Loucy (cell line): ENCODE data around the gene HOXB8.

Experiments used
- H2AFZ ChIP-seq: fragments of 200-600 bp; sonication (generic); 2 replicates; pipeline ENCODE4 v1.6.0; 2016; ENCODE audit warnings: antibody characterized with exemption, mild to moderate bottlenecking, low read length, moderate library complexity
- H3F3A ChIP-seq: fragments of 200-600 bp; 2 replicates; pipeline ENCODE4 v1.6.0; 2016; ENCODE audit warnings: antibody characterized with exemption, low read depth, mild to moderate bottlenecking
- H3K27me3 ChIP-seq: fragments of 200-600 bp; sonication (generic); 2 replicates; pipeline ENCODE4 v1.6.1; 2014; ENCODE audit warnings: low read length, mild to moderate bottlenecking; ENCODE audit not compliant: insufficient read depth, poor library complexity, severe bottlenecking
- H3K36me3 ChIP-seq: fragments of 200-600 bp; sonication (generic); 2 replicates; pipeline ENCODE4 v1.6.1; 2016; ENCODE audit warnings: low read length; ENCODE audit not compliant: insufficient read depth
- H3K4me1 ChIP-seq: fragments of 200-600 bp; sonication (generic); 2 replicates; pipeline ENCODE4 v1.5.1; 2014; ENCODE audit warnings: low read length, mild to moderate bottlenecking; ENCODE audit not compliant: insufficient read depth, poor library complexity, severe bottlenecking
- H3K4me2 ChIP-seq: fragments of 200-600 bp; sonication (generic); 2 replicates; pipeline ENCODE4 v1.6.0; 2014; ENCODE audit warnings: antibody characterized with exemption, low read length, low read depth, mild to moderate bottlenecking; ENCODE audit not compliant: poor library complexity, severe bottlenecking
- H3K4me3 ChIP-seq: fragments of 200-600 bp; sonication (generic); 2 replicates; pipeline ENCODE4 v1.5.1; 2014; ENCODE audit warnings: low read length, mild to moderate bottlenecking, mixed read lengths; ENCODE audit not compliant: poor library complexity, severe bottlenecking
- H3K79me2 ChIP-seq: fragments of 200-600 bp; sonication (generic); 2 replicates; pipeline ENCODE4 v1.6.1; 2014; ENCODE audit warnings: low read length; ENCODE audit not compliant: insufficient read depth
- H3K9ac ChIP-seq: fragments of 200-600 bp; sonication (generic); 2 replicates; pipeline ENCODE4 v1.6.0; 2014; ENCODE audit warnings: mild to moderate bottlenecking, low read depth, low read length, moderate library complexity; ENCODE audit not compliant: poor library complexity, severe bottlenecking
- H3K9me2 ChIP-seq: fragments of 200-600 bp; sonication (generic); replicated peaks from 2 replicates; pipeline ENCODE4 v1.6.1; 2016; ENCODE audit warnings: low read depth, low read length, mixed read lengths
- H3K9me3 ChIP-seq: fragments of 200-600 bp; sonication (generic); 2 replicates; pipeline ENCODE4 v1.6.1; 2014; ENCODE audit warnings: mild to moderate bottlenecking, antibody characterized with exemption, low read length, low read depth; ENCODE audit not compliant: insufficient read depth
- H4K20me1 ChIP-seq: fragments of 200-600 bp; sonication (generic); 2 replicates; pipeline ENCODE4 v1.6.0; 2014; ENCODE audit warnings: antibody characterized with exemption, low read length, mild to moderate bottlenecking; ENCODE audit not compliant: insufficient read depth, poor library complexity, severe bottlenecking
- CTCF ChIP-seq: fragments of 200-600 bp; sonication (generic); conservative IDR thresholded peaks from 2 replicates; pipeline ENCODE4 v1.5.1; 2014; ENCODE audit warnings: mild to moderate bottlenecking, antibody characterized with exemption, low read length
- EZH2phosphoT487 ChIP-seq: fragments of 200-600 bp; IDR thresholded peaks from 2 replicates; pipeline ENCODE4 v1.6.1; 2018; ENCODE audit warnings: antibody characterized with exemption, mild to moderate bottlenecking, moderate library complexity, borderline replicate concordance

HOXB8 gene

DNA sequence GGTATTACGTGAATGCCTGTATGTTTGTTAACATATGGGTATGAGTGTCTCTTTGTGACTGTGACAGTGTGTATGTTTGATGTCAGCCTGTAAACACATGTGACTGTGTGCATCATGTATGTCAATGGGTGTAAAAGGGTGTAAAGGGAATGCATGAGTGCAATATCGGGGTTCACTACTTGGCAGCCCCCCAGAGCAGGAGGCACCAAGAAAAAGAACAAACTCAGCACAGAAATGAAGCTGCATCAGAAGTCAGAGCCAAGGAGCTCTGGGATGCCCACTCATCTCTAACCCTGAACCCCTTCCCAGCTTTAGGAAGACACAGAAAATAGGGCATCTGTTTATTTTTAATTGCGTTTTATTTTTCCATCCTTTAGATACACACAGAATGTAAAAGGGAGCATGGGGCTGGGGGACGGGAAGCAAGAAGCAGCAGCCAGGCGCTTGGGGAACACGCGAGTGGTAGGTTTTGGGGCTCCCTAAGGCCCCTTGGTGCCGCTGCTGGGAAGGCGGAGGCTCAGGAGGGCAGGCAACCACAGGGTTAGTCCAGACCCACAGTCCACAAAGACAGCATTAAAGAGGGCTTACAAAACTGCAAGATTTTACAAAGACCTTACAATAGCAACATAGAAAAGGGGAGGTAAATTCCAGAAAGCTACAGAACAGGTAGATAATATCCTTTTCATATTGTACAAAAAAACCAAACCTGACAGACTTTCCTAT, 8.0 kb downstream of the HOXB8 start:
- peaks cover 25% of the 10 kb centered on the region for H4K20me1 ChIP-seq

DNA sequence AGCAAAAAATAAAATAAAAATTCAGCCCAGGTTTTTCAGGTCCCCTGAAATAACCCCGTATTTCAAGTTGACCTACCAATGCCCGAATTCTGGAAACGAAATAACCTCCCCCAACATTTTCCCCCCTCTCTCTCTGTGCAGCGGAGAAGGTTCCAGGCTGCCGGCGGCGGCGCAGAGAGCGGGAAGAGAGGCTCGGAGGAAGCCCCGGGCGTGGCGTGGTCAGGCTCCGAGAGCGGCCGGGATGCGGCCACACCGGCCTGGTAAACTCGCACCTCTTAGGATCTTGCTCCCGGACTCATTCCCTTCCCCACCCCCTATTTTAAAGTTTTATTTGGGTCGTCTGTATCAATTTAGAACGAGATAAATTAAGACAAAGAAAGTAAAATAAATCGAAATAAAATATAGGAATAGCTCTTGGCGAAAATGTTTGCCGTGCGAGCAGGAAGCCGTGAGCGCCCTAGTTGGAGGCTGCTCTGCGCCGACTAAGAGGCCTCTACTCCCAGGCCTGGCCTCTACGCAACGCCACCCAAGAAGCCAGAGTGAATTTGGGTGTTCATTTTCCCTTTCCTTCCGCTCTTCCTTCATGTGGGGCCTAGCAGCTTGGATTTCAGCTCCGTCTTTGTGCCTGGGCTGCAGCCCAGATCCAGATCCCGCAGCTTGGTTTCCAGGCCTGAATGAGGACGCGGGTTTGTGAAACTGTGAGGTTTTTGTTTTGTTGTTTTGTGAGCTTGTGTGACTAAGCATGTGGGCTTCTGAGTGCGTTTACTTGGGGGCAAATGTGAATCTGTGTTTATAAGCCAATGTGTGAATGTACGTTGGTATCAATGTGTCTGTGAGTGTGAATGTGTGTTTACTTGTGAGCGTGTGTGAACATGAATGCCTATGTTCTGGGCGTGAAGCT, 8.9 kb downstream of the HOXB8 start:
- Histone ChIP-seq H3K36me3 (peaks cover 15% of the 10 kb centered on the region), H3K27me3 (peaks cover 39% of the 10 kb centered on the region), H3K9me2 (no peaks in the 10 kb centered on the region), H3K4me1 (peaks cover 40% of the 10 kb centered on the region), H4K20me1 (peaks cover 33% of the 10 kb centered on the region), H3F3A (0 out of 2 replicates have a peak, but pooled peaks cover 4% of the 10 kb centered on the region), H2AFZ (no peak overlapping the region), H3K9me3 (no peaks in the 10 kb centered on the region), H3K4me3 (peak overlapping the region; percentile 89), H3K4me2 (peak overlapping the region; percentile 98), H3K9ac (peak overlapping the region; percentile 100), H3K79me2 (peaks cover 100% of the 10 kb centered on the region)
- no peak for TF ChIP-seq EZH2phosphoT487
- TF ChIP-seq CTCF = no peak

More for the DNA sequence above, 8.0 kb downstream of the HOXB8 start:
- Histone ChIP-seq H3K4me1 (peaks cover 40% of the 10 kb centered on the region), H3K36me3 (peaks cover 8% of the 10 kb centered on the region), H3K9me3 (no peaks in the 10 kb centered on the region), H3K79me2 (peaks cover 100% of the 10 kb centered on the region), H3K9me2 (no peaks in the 10 kb centered on the region), H3K4me3 (peak overlapping the region; percentile 89), H3F3A (0 out of 2 replicates have a peak, but pooled peaks cover 4% of the 10 kb centered on the region), H3K4me2 (peak overlapping the region; percentile 98), H2AFZ (no peak overlapping the region), H3K27me3 (peaks cover 31% of the 10 kb centered on the region), H3K9ac (peak overlapping the region; percentile 100)
- TF ChIP-seq EZH2phosphoT487 (no peak), CTCF (no peak)

GRCh38 chr17:48605409-48605919, 9.6 kb downstream of the HOXB8 start:
- H3K9ac ChIP-seq = peak overlapping the region; percentile 100
- H3K27me3 ChIP-seq = peaks cover 47% of the 10 kb centered on the region
- peaks cover 41% of the 10 kb centered on the region for H4K20me1 ChIP-seq
- TF ChIP-seq CTCF (no peak), EZH2phosphoT487 (no peak)
- H3K4me2 ChIP-seq = peak overlapping the region; percentile 98
- no peak overlapping the region for H2AFZ ChIP-seq
- peaks cover 42% of the 10 kb centered on the region for H3K4me1 ChIP-seq
- H3K36me3 ChIP-seq = peaks cover 23% of the 10 kb centered on the region
- H3F3A ChIP-seq = 0 out of 2 replicates have a peak, but pooled peaks cover under 1% of the 10 kb centered on the region
- H3K79me2 ChIP-seq = peaks cover 100% of the 10 kb centered on the region
- no peaks in the 10 kb centered on the region for H3K9me3 ChIP-seq
- H3K4me3 ChIP-seq = peak overlapping the region; percentile 89
- H3K9me2 ChIP-seq = no peaks in the 10 kb centered on the region
